T-helper 2 cell treated with Interferon-gamma antibody and Interleukin-4, amounts not matched to agents 5 μg/mL and 100 μg/mL, for 36 hours (primary cell): ENCODE measurements around the gene STX4.

Source experiments
- DNase-seq: peaks from one replicate; pipeline ENCODE4 v3.0.0; 2021; ENCODE audit warnings: low spot score
- H3K27ac Mint-ChIP-seq: one replicate; pipeline ENCODE4 v1.8.0; 2021; ENCODE audit warnings: mild to moderate bottlenecking, mixed read lengths
- H3K27me3 Mint-ChIP-seq: one replicate; pipeline ENCODE4 v1.8.0; 2021; ENCODE audit warnings: low read depth, mixed read lengths
- H3K36me3 Mint-ChIP-seq: one replicate; pipeline ENCODE4 v1.8.0; 2021; ENCODE audit warnings: low read depth, mixed read lengths
- H3K4me1 Mint-ChIP-seq: one replicate; pipeline ENCODE4 v1.8.0; 2021; ENCODE audit warnings: low read depth, mixed read lengths
- H3K4me3 Mint-ChIP-seq: one replicate; pipeline ENCODE4 v1.8.0; 2022; ENCODE audit warnings: mild to moderate bottlenecking, moderate library complexity, mixed read lengths
- H3K9me3 Mint-ChIP-seq: one replicate; pipeline ENCODE4 v1.8.0; 2021; ENCODE audit warnings: mixed read lengths

Gene STX4

DNA sequence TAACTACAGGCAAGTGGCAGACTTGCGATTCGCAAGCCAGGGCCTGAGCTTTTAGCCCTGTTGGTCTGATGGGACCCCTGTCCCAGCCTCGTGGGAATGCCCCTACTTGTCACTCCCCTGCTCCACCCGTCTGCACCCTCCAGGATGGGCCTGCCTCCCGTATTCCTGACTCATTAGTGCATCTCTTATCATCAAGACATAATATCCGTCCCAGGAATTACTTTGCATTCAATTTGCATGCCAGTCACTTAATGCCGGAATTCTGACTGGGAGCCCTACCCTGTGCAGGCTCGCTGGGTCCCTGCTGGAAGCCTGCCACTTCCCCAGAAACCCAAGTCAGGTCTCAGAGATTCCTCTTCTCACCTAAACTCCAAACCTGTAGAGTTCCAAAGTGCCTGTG lies 52.1 kb downstream of the STX4 start:
- Mint-ChIP-seq H3K27ac (no peak overlapping the region), H3K4me1 (peaks cover 3% of the 10 kb centered on the region), H3K27me3 (no peaks in the 10 kb centered on the region), H3K36me3 (peaks cover 15% of the 10 kb centered on the region), H3K9me3 (no peaks in the 10 kb centered on the region), H3K4me3 (no peak overlapping the region)
- no peak for DNase-seq

DNA sequence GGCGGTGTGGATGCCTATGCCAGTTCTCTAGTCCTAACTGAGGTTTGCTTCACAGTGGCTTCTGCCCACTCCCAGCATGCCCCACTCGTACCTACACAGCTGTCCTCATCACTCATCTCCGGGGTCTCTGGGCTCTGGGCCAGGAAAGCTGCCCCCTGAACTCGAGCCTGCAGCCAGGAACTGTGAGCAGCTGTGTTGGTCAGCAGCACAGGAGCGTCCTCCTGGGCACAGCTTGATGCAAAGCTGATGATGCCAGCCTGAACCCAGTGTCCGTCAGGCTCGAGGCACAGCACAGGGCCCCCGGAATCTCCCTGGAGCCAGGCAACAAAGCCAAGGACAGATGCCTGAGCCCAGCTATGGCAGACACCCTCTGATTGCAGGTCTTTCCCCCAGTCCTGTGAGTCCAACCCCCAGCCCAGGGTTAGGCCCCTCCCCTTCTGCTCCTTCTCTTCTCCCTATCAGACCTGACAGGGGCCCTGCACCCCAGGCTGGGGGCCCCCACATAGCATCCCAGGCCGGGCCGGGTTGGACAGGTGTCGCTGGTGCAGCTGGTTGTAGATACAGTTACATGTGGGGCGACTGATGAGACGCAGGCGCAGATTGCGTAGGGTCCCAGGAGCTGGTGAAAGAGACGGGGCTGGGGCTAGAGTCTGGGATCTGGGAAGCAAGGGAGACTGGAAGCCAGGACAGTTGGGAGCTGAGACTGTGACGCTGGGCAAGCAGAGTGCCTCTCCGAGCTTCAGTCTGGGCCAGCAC lies 52.7 kb downstream of the STX4 start:
- no peak overlapping the region for H3K4me3 Mint-ChIP-seq
- H3K4me1 Mint-ChIP-seq: peaks cover 3% of the 10 kb centered on the region
- DNase-seq: no peak
- H3K9me3 Mint-ChIP-seq: no peaks in the 10 kb centered on the region
- no peaks in the 10 kb centered on the region for H3K27me3 Mint-ChIP-seq
- H3K36me3 Mint-ChIP-seq: peaks cover 13% of the 10 kb centered on the region
- H3K27ac Mint-ChIP-seq: no peak overlapping the region

- H3K4me1 Mint-ChIP-seq: peaks cover 3% of the 10 kb centered on the region
- no peaks in the 10 kb centered on the region for H3K9me3 Mint-ChIP-seq
- no peak overlapping the region for H3K4me3 Mint-ChIP-seq
- DNase-seq: no peak
- no peak overlapping the region for H3K27ac Mint-ChIP-seq
- H3K36me3 Mint-ChIP-seq: peaks cover 13% of the 10 kb centered on the region
- no peaks in the 10 kb centered on the region for H3K27me3 Mint-ChIP-seq
These were observed 53.2 kb downstream of the STX4 start for GRCh38 chr16:31086629-31086906.

- H3K9me3 Mint-ChIP-seq: no peaks in the 10 kb centered on the region
- H3K27me3 Mint-ChIP-seq: no peaks in the 10 kb centered on the region
- H3K36me3 Mint-ChIP-seq: peaks cover 10% of the 10 kb centered on the region
- no peak overlapping the region for H3K4me3 Mint-ChIP-seq
- no peak for DNase-seq
- no peaks in the 10 kb centered on the region for H3K4me1 Mint-ChIP-seq
- H3K27ac Mint-ChIP-seq: no peak overlapping the region
These were observed 54.1 kb downstream of the STX4 start for GRCh38 chr16:31087481-31087880.

- Mint-ChIP-seq H3K4me1 (no peaks in the 10 kb centered on the region), H3K27me3 (no peaks in the 10 kb centered on the region), H3K4me3 (no peak overlapping the region), H3K9me3 (no peaks in the 10 kb centered on the region), H3K36me3 (peaks cover 10% of the 10 kb centered on the region), H3K27ac (no peak overlapping the region)
- no peak for DNase-seq
These were observed 54.6 kb downstream of the STX4 start for GRCh38 chr16:31087971-31088370.

DNA sequence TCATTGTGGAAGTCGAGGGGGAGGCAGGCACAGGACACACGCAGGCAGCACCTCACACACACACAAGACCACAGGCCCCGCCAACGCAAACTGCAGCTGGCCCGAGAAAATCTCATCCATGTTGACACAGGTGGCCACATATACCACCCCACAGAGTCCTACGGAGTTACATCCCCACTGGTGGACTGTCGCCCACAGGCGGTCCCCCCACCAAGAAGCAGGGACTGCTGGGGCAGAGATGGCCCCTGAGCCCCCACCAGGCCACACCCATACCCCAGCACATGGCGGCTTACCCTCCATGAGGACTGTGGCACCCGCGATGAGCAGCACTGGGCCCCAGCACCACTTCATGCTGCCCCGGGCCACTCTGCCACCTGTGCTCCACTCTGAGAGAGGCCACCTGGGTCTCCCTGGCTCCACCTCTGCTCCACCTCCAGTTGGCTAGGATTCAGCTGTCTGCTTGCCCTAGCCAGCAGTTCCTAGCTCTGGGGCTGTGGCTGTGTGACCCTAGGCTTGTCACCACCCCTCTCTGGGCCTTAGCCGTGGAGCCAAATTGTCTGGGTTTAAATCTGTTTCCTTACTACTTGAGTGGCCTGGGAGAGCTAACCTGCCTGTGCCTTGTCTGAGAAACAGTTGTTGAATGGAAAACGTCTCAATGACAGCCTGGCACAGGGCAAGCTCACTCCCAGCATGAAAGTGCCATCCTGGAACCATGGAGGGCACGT lies 55.3 kb downstream of the STX4 start, which contains the start of gene PRSS53:
TSS of gene PRSS53 (minus strand) at position 485 of the 725 bp plus-strand sequence. CDS start at position 351, 134 bp downstream.
- H3K4me3 Mint-ChIP-seq: no peak within 1 kb of the TSS
- H3K36me3 Mint-ChIP-seq: peaks cover 10% of the 10 kb centered on the region
- H3K9me3 Mint-ChIP-seq: no peaks in the 10 kb centered on the region
- H3K4me1 Mint-ChIP-seq: peaks cover 1% of the 10 kb centered on the region
- H3K27ac Mint-ChIP-seq: no peak within 1 kb of the TSS
- H3K27me3 Mint-ChIP-seq: no peaks in the 10 kb centered on the region
- DNase-seq: no peak

GRCh38 chr16:31089199-31089598 lies 55.8 kb downstream of the STX4 start:
- Mint-ChIP-seq H3K27me3 (no peaks in the 10 kb centered on the region), H3K36me3 (peaks cover 11% of the 10 kb centered on the region)

More at GRCh38 chr16:31089199-31089598, 55.8 kb downstream of the STX4 start:
- DNase-seq: no peak
- H3K27ac Mint-ChIP-seq: no peak overlapping the region
- peaks cover 4% of the 10 kb centered on the region for H3K4me1 Mint-ChIP-seq
- H3K4me3 Mint-ChIP-seq: no peak overlapping the region
- H3K9me3 Mint-ChIP-seq: no peaks in the 10 kb centered on the region
